Astrocyte (in vitro differentiated cells and primary cell): ENCODE measurements around the gene RABEP2.

ENCODE experiments used
- CTCF ChIP-seq: IDR thresholded peaks from 2 replicates; pipeline ENCODE4 v1.5.1; 2011; ENCODE audit warnings: low read depth, mild to moderate bottlenecking, inconsistent platforms, low read length, moderate library complexity; ENCODE audit not compliant: insufficient read depth
- EZH2 ChIP-seq: IDR thresholded peaks from 2 replicates; pipeline ENCODE4 v1.6.1; 2012; ENCODE audit warnings: mild to moderate bottlenecking, low read length, inconsistent platforms; ENCODE audit not compliant: insufficient read depth

GRCh38 chr16:28964496-28964895 lies 39.5 kb upstream of the RABEP2 start:
- TF ChIP-seq CTCF (no peak), EZH2 (no peak)
